ENCODE data around the gene GDA.

DNA sequence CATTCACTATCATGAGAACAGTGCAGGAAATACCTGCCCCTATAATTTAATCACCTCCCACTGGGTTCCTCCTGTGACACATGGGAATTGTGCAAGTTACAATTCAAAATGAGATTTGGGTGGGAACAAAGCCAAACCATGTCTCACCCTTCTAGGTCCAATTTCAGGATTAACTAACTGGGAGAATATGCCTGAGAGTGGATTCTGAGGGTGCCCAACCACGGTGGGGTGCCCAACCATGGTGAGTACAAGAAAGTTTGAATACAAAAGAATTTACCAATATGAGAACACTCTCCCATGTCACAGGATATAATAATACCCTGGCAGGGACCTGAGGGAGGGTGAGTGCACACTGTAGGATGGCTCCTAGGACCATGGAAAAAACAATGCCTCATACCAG is 17.2 kb upstream of the GDA start:
- TF ChIP-seq, protein P1, sequence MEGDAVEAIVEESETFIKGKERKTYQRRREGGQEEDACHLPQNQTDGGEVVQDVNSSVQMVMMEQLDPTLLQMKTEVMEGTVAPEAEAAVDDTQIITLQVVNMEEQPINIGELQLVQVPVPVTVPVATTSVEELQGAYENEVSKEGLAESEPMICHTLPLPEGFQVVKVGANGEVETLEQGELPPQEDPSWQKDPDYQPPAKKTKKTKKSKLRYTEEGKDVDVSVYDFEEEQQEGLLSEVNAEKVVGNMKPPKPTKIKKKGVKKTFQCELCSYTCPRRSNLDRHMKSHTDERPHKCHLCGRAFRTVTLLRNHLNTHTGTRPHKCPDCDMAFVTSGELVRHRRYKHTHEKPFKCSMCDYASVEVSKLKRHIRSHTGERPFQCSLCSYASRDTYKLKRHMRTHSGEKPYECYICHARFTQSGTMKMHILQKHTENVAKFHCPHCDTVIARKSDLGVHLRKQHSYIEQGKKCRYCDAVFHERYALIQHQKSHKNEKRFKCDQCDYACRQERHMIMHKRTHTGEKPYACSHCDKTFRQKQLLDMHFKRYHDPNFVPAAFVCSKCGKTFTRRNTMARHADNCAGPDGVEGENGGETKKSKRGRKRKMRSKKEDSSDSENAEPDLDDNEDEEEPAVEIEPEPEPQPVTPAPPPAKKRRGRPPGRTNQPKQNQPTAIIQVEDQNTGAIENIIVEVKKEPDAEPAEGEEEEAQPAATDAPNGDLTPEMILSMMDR (IDR thresholded peaks at IDR 0.05), result no peak
- no peak for TF ChIP-seq POLR2AphosphoS5 (IDR thresholded peaks at IDR 0.05)
- TF ChIP-seq EP300 (IDR thresholded peaks at IDR 0.05), result no peak

Measured in upper lobe of left lung (tissue), 4 donors.